HUES48 (cell line): Measurements from ENCODE around the gene TINCR.

Source experiments
- H3K27ac ChIP-seq: one replicate; pipeline ENCODE4 v1.7.0; 2013; ENCODE audit warnings: low read depth, low read length, inconsistent platforms
- H3K27me3 ChIP-seq: 2 replicates; pipeline ENCODE4 v1.6.1; 2013; ENCODE audit warnings: mild to moderate bottlenecking, low read length; ENCODE audit not compliant: control insufficient read depth, insufficient read depth
- H3K36me3 ChIP-seq: 2 replicates; pipeline ENCODE4 v1.6.1; 2013; ENCODE audit warnings: low read length; ENCODE audit not compliant: control insufficient read depth, insufficient read depth
- H3K4me1 ChIP-seq: 2 replicates; pipeline ENCODE4 v1.6.1; 2013; ENCODE audit warnings: mild to moderate bottlenecking, low read length; ENCODE audit not compliant: control insufficient read depth, insufficient read depth
- H3K4me3 ChIP-seq: 2 replicates; pipeline ENCODE4 v1.5.1; 2013; ENCODE audit warnings: mild to moderate bottlenecking, low read depth, low read length
- H3K9ac ChIP-seq: 2 replicates; pipeline ENCODE4 v1.6.1; 2013; ENCODE audit warnings: mild to moderate bottlenecking, low read depth, low read length, moderate library complexity
- H3K9me3 ChIP-seq: 2 replicates; pipeline ENCODE4 v1.6.1; 2013; ENCODE audit warnings: low read length; ENCODE audit not compliant: control insufficient read depth, insufficient read depth

TINCR gene

DNA sequence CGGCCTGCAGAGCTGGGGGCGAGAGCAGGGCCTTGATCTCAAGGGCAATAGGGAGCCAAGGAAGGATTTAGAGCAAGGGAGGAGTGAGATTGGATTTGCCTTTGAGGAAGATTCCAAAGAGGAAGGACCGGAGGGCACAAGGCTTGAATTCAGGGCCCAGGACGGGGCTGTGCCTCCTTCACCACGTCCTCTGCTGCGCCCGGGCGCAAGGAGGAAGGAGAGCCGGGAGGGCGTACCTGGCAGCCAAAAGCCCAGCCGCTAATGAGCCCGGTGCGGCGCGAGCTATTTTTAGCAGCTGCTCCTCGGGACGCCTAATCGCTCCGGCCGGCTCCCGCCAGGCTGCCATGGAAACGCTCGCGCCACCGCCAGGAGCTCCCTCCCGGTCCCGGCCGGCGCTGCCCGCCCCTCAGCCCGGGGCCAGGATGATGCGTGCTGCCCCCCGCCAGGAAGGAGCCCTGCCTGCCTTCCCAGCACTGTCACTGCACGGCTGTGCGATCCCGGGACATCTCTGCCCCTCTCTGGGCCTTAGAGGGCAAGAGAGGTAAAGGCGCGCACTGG lies 31.3 kb downstream of the TINCR start:
- peak overlapping the region; percentile 76 for H3K27ac ChIP-seq
- peaks cover 10% of the 10 kb centered on the region for H3K9me3 ChIP-seq
- H3K9ac ChIP-seq: no peak overlapping the region
- H3K36me3 ChIP-seq: no peaks in the 10 kb centered on the region
- H3K4me3 ChIP-seq: peak overlapping the region; percentile 39; the same call in 1 of the 2 replicates
- no peaks in the 10 kb centered on the region; the same call in 1 of the 2 replicates for H3K27me3 ChIP-seq
- H3K4me1 ChIP-seq: peaks cover 7% of the 10 kb centered on the region; the same call in 1 of the 2 replicates

DNA sequence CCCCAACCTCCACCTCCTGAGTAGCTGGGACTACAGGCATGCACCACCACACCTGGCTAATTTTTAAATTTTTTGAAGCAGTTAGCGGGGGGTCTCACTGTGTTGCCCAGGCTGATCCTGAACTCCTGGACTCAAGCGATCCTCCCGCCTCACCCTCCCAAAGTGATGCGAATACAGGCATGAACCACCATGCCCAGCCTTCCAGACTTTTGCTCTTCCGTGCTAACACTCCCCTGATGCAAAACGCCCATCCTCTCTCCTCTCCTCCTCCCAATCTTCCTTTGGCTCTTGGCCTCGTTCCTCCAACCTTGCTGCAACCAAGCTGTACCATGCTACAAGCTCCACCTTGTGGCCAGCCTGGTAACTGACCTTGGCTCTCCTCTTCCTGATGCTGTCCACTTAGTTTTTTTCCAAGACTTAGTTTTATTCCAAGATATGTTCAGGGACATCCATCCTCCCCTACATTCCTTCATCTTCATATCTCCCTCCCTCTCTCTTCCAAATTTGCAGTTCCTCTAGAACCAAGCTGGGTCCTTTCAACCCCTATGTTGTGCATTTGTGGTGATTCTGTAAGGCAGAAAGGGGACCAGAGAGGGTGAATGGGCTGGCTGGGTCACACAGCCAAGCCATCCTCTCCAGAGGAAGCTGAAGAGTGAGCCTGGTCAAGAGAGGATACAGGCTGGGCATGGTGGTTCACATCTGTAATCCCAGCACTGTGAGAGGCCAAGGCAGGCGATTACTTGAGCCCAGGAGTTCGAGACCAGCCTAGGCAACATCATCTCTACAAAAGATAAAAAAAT lies 32.8 kb downstream of the TINCR start:
- no peaks in the 10 kb centered on the region for H3K36me3 ChIP-seq
- H3K27ac ChIP-seq: no peak overlapping the region
- H3K4me3 ChIP-seq: no peak overlapping the region
- no peaks in the 10 kb centered on the region; the same call in 1 of the 2 replicates for H3K27me3 ChIP-seq
- peaks cover 7% of the 10 kb centered on the region; the same call in 1 of the 2 replicates for H3K4me1 ChIP-seq
- H3K9me3 ChIP-seq: peaks cover 10% of the 10 kb centered on the region
- H3K9ac ChIP-seq: no peak overlapping the region

DNA sequence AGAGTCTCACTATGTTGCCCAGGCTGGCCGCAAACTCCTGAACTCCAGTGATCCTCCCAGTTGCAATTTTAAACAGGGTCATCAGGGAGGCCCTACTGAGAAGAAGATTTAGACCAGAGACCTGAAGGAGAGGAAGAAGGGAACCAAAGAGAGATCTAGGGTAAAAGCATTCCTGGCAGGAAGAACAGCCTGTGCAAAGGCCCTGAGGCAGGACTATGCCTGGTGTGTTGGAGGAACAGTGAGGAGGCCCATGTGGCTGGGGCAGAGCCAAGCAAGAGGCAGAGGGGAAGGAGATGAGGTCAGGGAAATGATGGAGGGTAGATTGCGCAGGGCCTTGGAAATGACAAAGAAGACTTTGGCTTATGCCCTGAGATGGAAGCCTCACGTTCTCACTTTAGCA lies 34.5 kb downstream of the TINCR start:
- Histone ChIP-seq H3K9me3 (peaks cover 10% of the 10 kb centered on the region), H3K4me1 (no peaks in the 10 kb centered on the region; the same call in 1 of the 2 replicates), H3K27me3 (no peaks in the 10 kb centered on the region; the same call in 1 of the 2 replicates), H3K36me3 (no peaks in the 10 kb centered on the region), H3K4me3 (no peak overlapping the region), H3K27ac (no peak overlapping the region), H3K9ac (no peak overlapping the region)

DNA sequence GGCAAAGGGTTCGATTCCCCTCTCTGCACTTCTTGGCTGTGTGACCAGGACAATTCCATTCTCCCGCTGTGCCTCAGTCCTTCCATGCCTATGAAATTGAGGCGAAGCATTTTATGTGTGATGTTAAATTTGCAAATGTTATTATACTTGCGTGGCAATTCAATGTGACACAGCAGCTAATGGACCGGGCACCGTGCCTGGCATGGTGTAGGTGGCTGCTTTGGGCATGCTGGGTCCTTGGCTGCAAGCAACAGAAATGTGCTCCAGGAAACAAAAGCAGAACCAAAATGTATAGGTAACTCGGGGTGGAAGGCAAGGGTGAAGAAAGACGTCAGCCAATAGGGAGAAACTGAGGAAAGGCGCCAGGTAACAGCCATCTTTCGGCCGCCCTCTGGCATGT lies 37.1 kb downstream of the TINCR start:
- Histone ChIP-seq H3K27ac (no peak overlapping the region), H3K27me3 (no peaks in the 10 kb centered on the region; the same call in 1 of the 2 replicates), H3K36me3 (no peaks in the 10 kb centered on the region), H3K9ac (no peak overlapping the region), H3K4me1 (no peaks in the 10 kb centered on the region), H3K4me3 (no peak overlapping the region), H3K9me3 (peaks cover 10% of the 10 kb centered on the region)

DNA sequence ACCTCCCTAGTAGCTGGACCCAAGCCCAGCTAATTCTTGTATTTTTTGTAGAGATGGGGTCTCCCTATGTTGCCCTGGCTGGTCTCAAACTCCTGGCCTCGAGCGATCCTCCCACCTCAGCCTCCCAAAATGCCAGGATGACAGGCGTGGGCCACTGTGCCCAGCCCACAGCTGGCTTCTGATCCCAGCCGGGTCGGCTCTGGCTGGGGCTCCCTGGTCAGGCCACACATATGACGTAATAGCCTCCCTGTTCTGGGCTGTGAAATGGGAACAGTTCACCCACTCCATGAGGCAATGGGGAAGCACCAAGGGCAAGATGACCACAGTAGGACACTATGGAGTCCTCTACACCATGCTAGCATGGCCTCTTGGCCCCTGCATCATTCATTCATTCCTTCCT lies 41.1 kb downstream of the TINCR start:
- Histone ChIP-seq H3K36me3 (no peaks in the 10 kb centered on the region), H3K4me3 (no peak overlapping the region), H3K27me3 (no peaks in the 10 kb centered on the region), H3K27ac (no peak overlapping the region), H3K9me3 (no peaks in the 10 kb centered on the region), H3K9ac (no peak overlapping the region), H3K4me1 (peaks cover 5% of the 10 kb centered on the region; the same call in 1 of the 2 replicates)

DNA sequence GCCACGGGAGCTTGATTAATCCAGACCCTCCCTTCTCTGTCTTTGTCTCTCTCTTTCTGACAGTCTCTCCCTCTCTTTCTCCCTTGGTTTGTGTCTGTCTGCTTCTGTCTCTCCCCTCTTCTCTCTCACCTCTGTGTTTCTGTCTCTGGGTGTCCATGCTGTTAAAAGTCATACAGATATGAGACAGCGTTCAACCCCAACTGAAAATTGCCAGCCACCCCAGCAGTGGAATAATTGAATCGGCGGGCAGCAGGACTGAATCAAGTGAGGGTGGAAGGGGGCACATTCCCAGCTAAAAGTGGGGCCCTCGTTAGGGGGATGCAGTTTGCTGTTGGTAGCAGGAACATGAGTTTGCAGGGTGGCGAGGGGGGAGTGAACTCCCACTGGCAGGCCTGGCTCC lies 43.7 kb downstream of the TINCR start:
- Histone ChIP-seq H3K4me1 (peaks cover 5% of the 10 kb centered on the region; the same call in 1 of the 2 replicates), H3K4me3 (no peak overlapping the region), H3K36me3 (no peaks in the 10 kb centered on the region), H3K9me3 (no peaks in the 10 kb centered on the region), H3K9ac (no peak overlapping the region), H3K27me3 (no peaks in the 10 kb centered on the region), H3K27ac (no peak overlapping the region)

DNA sequence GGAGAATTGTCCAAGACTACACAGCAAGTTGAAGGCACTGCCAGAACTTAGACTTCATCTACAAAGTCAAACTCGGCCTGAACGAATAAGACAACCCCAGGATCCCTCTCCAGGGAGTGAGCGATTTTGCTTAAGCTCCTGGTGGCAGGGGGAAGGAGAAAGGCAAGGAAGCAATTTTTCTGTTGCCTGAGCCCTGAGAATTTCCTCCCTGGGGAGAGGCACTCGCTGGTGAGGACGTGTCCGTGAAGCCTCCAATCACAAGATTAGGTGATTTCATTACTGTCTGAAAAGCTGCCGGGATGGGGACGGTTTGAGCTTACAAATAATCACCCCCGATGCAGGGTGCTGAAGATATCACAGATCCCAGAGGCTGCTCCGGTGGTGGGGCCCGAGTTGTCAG lies 45.6 kb downstream of the TINCR start:
- no peaks in the 10 kb centered on the region for H3K36me3 ChIP-seq
- no peak overlapping the region for H3K27ac ChIP-seq
- H3K9me3 ChIP-seq: no peaks in the 10 kb centered on the region
- H3K9ac ChIP-seq: no peak overlapping the region
- no peak overlapping the region for H3K4me3 ChIP-seq
- no peaks in the 10 kb centered on the region for H3K27me3 ChIP-seq
- peaks cover 5% of the 10 kb centered on the region; the same call in 1 of the 2 replicates for H3K4me1 ChIP-seq

DNA sequence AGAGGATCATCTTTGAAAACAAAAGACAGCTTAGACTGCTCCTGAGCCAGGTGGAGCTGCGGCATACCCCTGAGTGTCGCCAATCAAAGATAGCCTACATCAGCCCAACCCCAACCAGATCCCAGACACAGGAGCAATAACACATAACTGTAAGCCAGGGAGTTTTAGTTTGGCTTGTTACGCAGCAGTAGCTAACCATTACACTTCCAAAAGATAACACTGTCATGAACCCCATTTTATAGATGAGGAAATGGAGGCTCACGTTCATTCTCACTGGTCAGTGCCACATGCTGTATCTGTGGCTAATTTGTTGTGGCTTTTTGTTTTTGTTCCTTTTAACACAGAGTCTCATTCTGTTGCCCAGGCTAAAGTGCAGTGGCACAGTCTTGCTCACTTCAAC lies 47.3 kb downstream of the TINCR start:
- Histone ChIP-seq H3K36me3 (no peaks in the 10 kb centered on the region), H3K9ac (no peak overlapping the region), H3K27ac (no peak overlapping the region), H3K9me3 (no peaks in the 10 kb centered on the region), H3K27me3 (no peaks in the 10 kb centered on the region), H3K4me3 (no peak overlapping the region), H3K4me1 (peaks cover 5% of the 10 kb centered on the region; the same call in 1 of the 2 replicates)

DNA sequence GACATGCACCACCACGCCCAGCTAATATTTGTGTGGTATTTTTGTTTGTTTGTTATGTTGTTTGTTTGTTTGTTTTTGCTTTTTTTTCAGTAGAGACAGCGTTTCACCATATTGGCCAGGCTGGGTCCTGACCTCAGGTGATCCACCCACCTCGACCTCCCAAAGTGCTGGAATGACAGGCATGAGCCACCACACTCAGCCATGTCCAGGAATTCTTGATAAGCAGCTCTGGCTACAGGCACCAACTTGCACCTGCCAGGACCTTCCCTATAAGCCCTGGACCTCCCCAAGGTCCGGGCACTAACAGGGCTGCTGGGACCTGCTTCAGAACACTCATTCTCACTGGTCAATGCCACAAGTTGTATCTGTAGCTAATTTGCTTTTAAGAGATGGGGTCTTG lies 48.7 kb downstream of the TINCR start:
- Histone ChIP-seq H3K4me1 (peaks cover 3% of the 10 kb centered on the region; the same call in 1 of the 2 replicates), H3K27me3 (no peaks in the 10 kb centered on the region)

DNA sequence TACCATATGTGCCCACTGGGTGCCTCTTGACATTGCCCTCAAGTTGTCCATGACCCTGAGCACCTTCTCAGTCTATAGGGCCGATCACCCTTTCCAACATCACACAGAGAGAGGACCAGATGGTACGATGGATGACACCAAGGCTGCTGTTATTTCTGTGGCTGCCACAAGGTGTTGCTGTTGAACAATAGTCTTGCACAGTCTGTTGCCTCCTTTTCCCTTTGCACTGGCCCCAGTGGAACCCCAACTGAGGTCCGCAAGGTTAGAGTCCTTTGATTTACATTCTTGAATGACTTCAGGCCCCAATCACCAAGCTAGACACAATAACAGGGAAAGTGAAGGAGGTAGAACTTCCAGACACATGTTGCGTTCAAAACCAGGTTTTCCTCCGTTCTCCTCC lies 52.0 kb downstream of the TINCR start:
- no peak overlapping the region for H3K4me3 ChIP-seq
- no peaks in the 10 kb centered on the region for H3K36me3 ChIP-seq
- H3K9me3 ChIP-seq: no peaks in the 10 kb centered on the region
- H3K27me3 ChIP-seq: no peaks in the 10 kb centered on the region
- no peak overlapping the region for H3K27ac ChIP-seq
- no peaks in the 10 kb centered on the region for H3K4me1 ChIP-seq
- no peak overlapping the region for H3K9ac ChIP-seq

More for the DNA sequence above, 48.7 kb downstream of the TINCR start:
- Histone ChIP-seq H3K27ac (no peak overlapping the region), H3K9ac (no peak overlapping the region), H3K36me3 (no peaks in the 10 kb centered on the region), H3K9me3 (no peaks in the 10 kb centered on the region), H3K4me3 (no peak overlapping the region)

DNA sequence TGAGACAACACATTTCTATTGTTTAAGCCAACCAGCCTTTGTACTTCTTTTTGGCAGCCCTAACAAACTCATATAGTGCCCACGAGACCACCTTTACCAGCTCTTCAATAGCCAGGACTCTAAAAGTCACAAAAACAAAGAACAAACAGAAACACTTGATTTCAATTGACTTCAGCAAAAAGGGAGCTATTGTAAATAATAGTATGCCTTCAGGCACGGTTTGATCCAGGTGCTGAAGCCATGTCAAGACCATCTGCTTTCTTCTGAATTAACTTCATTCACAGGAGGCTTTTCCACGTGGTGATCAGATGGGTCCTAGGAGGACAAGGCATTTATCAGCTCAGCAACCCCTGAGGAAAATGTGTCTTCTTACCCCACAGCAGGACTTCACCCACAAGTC lies 53.8 kb downstream of the TINCR start:
- no peaks in the 10 kb centered on the region for H3K9me3 ChIP-seq
- no peak overlapping the region for H3K4me3 ChIP-seq

More for the DNA sequence above, 53.8 kb downstream of the TINCR start:
- H3K27me3 ChIP-seq: no peaks in the 10 kb centered on the region
- no peaks in the 10 kb centered on the region for H3K4me1 ChIP-seq
- no peak overlapping the region for H3K27ac ChIP-seq
- H3K9ac ChIP-seq: no peak overlapping the region
- H3K36me3 ChIP-seq: no peaks in the 10 kb centered on the region
